HG03342 (cell line): ENCODE results near the gene CTSC.
"Not testable (repeated sequence)": the region's sequence is repeated elsewhere in the genome, so short reads cannot be mapped to it uniquely, and the experiment has no call there.

Experiments used
- ATAC-seq: cut with Tn5 transposase; IDR thresholded peaks from one replicate; pipeline ENCODE4 v1.9.1; 2021; ENCODE audit warnings: mild to moderate bottlenecking, moderate library complexity; ENCODE audit not compliant: unreplicated experiment

CTSC gene

DNA sequence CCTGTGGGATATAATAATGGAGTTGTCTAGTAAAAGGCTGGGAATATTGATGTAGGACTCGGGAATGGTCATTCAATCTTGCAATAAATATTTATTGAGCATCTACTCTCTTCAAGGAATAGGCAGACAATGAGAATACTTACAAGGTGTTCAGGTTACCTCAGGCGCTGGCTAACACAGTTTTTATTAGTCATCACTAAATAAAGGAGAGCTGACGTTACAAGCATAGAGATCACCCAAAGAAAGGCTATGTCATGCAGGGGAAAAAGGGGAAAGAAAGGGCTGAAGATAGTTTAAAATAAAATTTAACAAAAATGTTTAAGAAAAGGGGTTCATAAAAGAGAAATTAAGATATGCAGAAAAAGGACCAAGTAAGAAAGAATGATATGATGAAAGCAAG is 15.8 kb upstream of the CTSC start:
- ATAC-seq = no peak

GRCh38 chr11:88352139-88352538 is 14.6 kb upstream of the CTSC start:
- no peak for ATAC-seq

DNA sequence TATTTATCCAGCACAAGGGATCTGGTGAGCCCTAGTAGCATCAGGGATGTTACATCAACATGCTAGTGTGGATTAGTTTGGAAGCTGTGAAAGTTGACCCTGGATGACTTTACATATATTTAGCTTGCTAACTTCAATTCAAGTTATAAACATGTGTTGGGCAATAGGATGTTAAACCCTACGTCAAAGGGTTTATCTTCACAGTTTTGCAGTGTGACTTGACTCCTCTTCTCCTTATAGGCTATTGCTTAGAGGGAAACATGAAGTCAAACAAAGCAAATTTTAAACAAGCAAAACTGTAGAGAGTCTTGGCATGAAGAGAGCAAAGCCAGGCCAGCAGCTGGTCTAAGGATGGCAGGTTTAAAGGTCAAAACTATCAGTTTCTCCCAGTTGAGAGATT is 11.3 kb upstream of the CTSC start:
- no peak for ATAC-seq

- ATAC-seq = no peak
These were observed 8.4 kb upstream of the CTSC start for GRCh38 chr11:88345949-88346348.

- ATAC-seq = no peak
These were observed 7.9 kb upstream of the CTSC start for GRCh38 chr11:88345408-88345807.

GRCh38 chr11:88344869-88345268 is 7.3 kb upstream of the CTSC start:
- ATAC-seq = no peak

DNA sequence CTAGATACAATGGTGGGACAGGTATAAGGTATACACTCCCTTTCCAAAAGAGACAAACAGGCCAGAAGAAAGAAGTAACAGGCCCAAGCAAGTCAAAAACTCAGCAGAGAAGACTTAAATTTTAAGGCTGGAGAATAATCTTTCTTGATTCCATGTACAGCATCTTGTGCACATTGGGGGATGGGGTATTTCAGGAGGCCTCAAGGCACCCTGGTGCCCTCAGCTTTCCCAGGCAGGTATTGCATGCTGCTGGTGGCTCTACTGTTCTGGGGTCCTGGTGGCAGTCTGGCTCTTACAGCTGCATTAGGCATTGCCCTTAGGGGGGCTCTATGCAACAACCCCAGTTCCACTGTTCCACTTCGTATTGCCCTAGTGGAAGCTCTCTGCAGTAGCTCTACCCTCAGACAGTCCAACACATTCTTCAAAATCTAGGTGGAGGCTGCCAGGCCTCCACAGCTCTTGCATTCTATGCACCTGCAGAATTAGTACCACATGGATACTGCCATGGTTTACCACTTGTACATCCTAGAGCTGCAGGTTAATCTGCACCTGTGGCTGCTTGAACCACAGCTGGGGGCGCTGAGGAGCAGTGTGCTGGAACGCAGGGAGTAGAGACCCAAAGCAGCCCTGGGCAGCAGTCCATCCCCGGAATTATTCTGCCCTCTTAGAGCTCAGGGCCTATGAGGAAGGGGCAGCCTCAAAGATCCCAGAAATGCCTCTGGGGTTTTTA is 4.2 kb upstream of the CTSC start:
- ATAC-seq = no peak

DNA sequence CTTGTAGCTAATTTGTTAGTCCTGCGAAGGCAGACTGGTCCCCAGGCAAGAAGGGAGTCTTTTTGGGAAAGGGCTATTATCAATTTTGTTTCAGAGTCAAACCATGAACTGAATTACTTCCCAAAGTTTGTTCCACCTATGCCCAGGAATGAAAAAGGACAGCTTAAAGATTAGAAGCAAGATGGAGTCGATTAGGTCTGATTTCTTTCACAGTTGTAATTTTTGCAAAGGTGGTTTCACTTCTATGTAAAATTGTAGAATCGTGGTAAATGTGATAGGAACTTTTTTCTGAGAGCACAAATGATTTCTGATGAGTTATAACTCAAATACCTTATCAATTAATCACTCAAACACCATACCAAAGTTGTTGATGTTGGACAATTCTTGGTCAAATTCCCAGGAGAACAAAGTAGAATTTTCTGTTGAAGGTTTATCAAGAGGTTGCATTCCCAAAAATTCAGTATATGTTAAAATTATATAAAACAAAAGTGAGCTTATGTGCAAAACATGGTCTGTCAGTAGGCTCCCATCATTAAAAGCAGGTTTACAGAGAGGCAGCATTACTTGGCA is 2.9 kb upstream of the CTSC start:
- no peak for ATAC-seq

DNA sequence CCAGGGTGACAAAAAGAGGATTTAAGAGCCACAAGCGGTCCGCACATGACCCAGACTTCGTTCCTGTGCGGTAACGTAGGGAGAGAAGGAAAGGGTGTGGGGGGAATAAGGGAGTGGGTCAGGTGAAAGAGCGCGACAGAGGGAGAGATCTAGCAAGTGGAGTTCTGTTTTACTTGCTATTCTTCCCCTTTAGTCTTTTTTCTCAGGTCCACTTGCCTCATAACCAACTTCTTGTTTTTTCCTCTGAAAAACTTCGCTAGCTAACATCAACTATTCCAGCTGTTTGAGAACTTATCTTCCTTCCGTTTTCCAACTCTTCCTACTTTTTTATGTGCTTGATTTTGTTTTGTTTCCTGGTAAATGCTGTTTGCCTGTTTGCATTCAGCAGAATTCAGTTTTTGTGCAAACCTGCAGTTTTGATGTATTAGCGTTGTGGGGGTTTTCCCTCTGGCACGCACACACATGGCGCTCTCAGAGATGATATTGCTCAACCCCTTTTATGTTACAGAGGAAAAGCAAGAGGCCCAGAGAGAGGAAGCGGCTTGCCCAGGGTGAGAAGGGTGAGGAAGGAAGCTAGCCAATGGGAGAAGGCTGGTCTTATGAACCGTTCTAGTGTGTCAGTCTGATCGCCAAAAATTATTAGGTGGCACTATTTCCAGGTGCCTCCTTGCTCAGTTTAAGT is 592 bp upstream of the CTSC start:
- peak; percentile 8 for ATAC-seq

DNA sequence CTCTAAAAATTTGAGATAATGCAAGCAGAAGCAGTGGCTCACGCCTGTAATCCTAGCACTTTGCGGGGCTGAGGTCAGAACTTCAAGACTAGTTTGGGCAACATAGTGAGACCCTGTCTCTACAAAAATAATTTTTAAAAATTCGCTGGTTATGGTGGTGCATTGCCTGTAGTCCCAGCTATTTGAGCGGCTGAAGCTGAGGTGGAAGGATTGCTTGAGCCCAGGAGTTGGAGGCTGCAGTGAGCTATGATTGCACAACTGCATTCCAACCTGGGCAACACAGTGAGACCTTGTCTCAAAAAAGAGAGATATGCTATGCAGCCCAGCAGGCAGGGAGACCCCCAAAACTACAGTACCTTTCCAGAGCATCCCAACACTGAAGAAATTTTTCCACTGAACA is 2.3 kb downstream of the CTSC start:
- ATAC-seq = no peak

DNA sequence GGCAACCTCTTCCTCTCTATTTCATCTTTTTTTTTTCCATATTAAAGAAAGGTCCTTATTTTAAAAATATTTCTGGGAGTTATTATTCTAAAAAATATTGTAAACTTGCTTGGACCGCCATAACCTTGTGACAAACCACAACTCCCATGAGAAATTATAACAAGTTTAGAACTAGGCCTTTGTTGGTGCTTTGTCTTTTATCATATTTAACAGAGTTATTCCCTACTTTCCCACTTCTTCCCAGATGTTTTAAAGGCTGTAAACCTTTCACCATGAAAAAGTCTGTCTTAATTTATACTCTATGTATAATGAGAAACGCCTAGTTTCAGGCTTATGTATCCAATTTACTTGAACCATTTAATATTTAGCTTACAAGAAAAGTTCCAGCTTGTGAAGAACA is 3.7 kb downstream of the CTSC start:
- ATAC-seq = no peak

DNA sequence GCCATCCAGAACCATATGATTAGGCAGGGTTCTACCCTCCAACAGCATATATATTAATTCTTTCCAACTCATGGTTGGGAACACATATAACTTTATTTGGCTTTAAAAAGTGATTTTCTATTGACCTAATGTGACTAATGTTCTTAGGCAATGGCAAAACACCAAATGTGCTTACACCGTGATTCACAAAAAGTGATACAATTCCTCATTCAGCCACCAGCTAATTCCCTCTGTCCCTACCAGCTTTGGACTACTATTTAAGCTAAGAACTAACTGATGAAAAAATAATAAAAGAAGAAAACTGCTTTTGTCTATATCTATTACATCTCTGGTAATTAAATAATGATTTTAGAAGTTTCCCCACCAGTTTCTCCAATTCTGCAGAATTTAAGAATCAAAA is 4.7 kb downstream of the CTSC start:
- ATAC-seq = no peak

- no peak for ATAC-seq
These were observed 6.6 kb downstream of the CTSC start for GRCh38 chr11:88330826-88331428.

DNA sequence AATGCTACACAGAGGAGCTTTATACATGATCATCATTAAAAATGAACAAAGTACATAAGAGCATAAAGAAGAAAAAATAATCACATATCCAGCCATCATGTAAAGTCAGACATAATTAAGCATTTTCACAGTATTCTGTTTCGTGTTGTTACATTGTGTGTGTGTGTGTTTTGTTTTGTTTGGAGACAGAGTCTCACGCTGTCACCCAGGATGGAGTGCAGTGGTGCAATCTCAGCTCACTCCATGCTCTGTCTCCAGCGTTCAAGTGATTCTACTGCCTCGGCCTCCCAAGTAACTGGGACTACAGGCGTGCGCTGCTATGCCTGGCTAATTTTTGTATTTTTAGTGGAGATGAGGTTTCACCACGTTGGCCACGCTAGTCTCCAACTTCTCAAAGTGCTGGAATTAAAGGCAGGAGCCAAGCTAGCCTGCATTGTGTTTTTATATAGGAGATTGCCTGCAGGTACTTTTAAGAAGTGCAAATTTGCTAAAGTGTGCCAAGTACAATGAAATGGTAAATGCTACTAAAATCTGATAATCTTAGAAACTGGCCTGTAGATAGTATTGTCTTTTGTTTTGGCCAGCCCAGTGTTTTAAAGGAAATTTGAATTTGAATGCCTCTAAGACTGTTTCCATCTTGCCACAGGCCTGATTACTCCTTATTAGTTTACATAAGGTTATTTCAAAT is 7.8 kb downstream of the CTSC start:
- no peak for ATAC-seq

DNA sequence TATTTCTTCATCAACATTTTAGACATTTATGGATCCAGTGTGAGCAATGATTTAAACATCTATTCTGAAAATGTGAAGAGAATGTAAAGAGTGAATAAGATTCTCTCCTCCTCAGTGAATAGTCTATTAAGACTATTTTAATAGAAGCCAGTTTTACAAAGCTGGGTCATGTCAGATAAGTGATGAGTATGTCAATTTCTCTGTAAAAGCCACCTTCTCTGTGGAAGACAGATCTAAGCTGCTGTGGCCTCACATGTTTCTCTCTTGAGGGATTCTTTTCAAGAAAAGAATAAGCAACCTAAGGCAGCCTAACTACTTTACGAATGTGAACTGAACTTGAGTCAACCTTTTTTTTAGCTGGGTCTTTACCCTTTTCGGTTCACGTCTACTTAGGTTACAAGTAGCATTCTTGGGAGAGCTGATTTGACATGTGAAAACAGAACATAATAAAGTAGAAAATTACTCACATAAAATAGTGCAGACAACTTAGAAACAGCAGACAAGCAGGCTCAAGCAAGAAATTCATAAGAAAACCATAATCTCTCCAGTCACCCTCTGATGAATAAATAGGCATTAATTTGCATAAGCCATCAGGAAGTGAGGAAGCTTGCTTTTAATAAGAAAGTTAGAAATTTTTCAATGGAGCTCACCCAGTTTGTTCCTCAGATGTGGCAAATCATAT is 9.9 kb downstream of the CTSC start:
- peak; percentile 23 for ATAC-seq

DNA sequence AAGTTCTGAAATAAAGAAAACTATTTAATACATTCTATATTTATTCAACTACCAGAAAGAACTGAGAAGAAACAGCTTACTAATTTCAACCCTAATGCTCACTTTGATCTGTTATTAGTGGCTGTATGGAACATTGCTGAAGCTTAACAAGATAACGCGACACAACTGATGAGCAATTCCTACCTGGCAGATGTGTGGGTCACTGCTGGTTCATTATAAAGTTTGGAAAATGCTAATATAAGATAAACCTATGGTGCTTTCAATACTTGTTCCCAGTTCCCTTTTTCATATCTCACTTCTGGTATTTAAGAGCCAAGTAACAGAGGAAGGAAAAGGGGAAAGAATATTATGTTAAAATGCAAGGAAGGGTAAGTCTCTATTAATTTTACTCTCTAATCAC is 10.5 kb downstream of the CTSC start:
- ATAC-seq = peak; percentile 43

- no peak for ATAC-seq
These were observed 11.4 kb downstream of the CTSC start for GRCh38 chr11:88326099-88326498.

- no peak for ATAC-seq
These were observed 12.8 kb downstream of the CTSC start for GRCh38 chr11:88324562-88325345.

- ATAC-seq = not testable (repeated sequence)
These were observed 14.7 kb downstream of the CTSC start for GRCh38 chr11:88322881-88323280.

DNA sequence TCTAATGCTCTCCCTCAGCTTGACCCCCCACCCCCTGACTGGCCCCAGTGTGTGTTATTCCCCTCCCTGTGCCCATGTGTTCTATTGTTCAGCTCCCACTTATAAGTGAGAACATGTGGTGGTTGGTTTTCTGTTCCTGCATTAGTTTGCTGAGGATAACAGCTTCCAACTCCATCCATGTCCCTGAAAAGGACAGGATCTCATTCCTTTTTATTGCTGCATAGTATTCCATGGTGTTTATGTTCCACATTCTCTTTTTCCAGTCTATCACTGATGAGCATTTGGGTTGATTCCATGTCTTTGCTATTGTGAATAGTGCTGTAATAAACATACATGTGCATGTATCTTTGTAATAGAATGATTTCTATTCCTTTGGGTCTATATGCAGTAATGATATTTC is 16.1 kb downstream of the CTSC start:
- not testable (repeated sequence) for ATAC-seq
